Measurements from ENCODE around the gene COL4A4.

Gene COL4A4

DNA sequence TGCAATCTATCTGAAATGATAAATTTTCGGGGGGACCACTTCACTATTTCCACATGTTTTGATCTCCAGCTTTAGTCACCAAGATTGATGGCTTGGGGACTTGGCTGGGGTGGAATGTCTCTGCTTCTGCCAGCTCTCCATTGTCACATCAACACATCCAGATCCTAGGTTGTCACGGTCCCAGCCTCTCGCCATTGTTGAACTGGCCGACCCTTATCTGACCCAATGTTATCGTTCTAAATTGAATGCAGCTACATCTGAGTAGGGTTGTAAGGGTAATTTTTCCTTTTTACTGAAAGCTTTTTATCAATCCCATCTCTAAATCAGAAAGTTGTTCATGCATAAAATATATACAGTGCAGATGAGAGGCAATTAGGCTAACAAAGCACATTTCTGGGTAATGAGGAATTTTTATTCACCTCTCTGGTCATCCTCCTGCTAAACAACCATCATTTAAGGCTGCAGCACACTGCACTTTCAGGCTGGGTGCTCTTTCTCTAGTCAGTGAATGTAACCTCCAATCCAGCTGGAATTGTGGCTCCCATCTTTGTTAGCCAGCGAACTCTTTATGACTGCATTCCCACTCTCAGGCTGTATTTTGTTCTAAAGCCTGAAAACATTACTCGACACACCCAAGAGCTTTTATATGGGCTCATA lies 128.2 kb downstream of the COL4A4 start:
- in situ Hi-C loops (cut with HindIII; ENCODE audit: low sequenced_read_pairs) = no loop called here

DNA sequence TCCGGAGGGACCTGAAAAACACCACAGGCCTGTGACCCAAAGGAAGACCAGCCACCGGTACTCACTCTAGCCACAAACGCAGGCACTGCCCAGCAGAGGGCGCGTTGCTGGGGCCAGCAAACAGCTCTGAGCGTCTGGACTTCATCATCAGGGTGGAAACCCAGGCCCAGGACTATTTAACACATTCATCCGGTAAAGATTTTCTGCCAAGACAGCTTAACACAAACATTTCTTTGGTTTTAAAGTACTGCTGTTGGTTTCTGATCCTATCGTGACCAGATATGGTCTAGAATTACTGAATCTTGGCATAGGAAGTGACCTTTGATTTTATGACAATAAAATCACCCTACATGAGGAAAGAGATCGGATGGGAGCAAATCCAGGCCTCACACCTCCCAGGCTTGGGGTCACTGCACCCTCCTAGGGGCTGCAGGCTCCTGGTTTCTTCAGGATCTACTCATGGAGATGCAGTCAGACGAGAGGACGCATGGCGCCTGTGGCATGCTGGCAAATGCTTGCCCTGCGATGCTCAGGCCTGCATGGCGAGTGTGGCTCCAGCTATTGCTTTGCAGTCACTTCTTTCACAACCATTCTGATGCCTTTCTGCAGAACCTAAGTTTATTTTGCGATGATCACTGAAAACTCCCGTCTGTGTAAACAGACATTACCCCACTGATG lies 130.4 kb downstream of the COL4A4 start:
- in situ Hi-C loops (cut with HindIII; ENCODE audit: low sequenced_read_pairs) = no loop called here

- in situ Hi-C loops (cut with HindIII; ENCODE audit: low sequenced_read_pairs) = no loop called here
Measured at GRCh38 chr2:227031379-227031778, 132.6 kb downstream of the COL4A4 start.

DNA sequence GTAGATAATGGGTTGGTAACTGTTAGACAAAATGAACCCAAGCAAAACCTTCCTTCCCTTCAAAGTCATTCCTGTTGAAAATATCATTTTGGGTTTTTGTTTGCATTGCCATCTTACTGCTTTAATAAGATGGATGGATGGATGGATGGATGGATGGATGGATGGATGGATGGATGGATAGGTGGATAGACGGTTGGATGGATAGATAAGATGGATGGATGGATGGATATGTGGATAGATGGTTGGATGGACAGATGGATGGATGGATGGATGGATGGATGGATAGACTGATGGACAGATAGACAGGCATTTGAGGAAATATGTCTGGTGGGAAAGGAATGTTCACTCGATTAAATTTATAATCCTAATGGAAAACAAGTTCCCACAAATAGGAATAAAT lies 133.2 kb downstream of the COL4A4 start:
- in situ Hi-C loops (cut with HindIII; ENCODE audit: low sequenced_read_pairs) = no loop called here

- in situ Hi-C loops (cut with HindIII; ENCODE audit: low sequenced_read_pairs) = no loop called here
Measured at GRCh38 chr2:227029426-227030105, 134.4 kb downstream of the COL4A4 start.

DNA sequence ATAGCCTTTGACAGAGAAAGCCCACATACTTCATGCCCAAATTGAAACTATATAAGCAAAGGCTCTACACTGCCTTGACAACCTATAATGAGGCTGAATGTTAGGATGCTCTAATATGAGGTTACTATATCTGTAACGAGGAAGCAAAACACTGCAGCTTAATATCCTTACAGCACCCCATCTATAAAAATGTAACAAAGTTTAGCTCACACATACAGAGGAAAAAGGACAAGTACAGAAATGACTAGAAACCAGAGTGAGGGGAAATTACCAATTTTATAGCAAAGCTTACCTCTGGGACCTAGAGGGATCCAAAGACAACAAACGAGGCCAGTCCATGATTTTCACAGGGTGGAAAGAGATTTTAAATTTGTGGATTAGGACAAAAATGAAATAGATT lies 138.5 kb downstream of the COL4A4 start:
- in situ Hi-C loops (cut with HindIII; ENCODE audit: low sequenced_read_pairs) = no loop called here

DNA sequence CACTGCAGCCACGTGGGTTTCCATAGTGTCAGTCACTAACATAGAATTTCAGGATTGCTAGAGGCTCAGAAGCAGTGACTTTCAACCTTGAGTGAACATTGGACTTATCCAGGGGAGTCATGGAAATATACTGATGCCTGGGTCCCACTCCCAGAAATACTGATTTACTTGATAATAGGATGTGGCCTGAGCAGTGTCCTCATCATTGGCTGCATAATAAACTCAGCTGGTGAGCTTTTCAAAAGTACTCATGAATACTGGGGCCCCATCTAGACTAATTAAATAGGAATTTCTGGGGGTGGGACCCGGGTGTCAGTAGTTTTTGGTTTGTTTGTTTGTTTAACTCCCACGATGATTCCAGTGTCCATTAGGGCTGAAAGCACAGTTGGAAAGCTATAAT lies 141.4 kb downstream of the COL4A4 start:
- in situ Hi-C loops (cut with HindIII; ENCODE audit: low sequenced_read_pairs) = no loop called here

- in situ Hi-C loops (cut with HindIII; ENCODE audit: low sequenced_read_pairs) = no loop called here
Measured at GRCh38 chr2:227020416-227020815, 143.6 kb downstream of the COL4A4 start.

DNA sequence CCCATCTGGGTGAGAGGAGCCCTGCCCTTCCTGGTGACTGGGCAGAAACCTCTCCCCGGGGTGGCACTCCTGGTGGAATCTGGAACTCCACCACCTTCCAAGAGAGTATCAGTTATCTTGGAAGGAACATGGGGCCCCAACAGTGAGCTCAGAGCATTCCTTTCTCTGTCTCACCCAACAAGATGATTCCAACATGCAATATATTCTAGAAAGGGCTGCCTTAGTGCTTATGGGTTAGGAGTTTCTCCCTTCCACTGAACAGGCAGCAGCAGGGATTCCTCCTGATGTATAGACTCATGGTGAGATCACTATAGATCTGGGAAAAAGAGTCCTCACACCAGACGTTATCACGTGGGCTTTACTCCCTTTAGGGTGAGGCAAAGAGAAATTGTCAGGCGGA lies 147.1 kb downstream of the COL4A4 start:
- in situ Hi-C loops (cut with HindIII; ENCODE audit: low sequenced_read_pairs) = no loop called here

DNA sequence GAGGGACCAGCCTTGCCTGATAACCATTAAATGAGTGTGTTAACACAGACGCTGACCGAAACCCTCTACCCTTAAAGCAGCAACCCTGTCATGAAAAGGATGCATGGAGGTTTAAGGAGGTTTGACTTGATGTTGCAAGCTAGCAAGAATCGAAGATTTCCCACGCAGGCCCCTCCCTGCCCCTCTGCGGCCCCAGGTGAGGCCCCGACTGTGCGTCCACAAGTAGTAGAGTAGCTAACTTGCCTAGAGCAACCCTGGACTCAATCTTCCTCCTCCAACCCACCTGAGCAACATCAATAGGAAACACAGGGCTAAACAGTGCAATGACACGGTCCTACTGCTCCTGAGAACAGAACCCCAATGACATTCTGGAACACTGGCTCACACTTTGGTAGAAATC lies 150.1 kb downstream of the COL4A4 start:
- in situ Hi-C loops (cut with HindIII; ENCODE audit: low sequenced_read_pairs) = no loop called here

- in situ Hi-C loops (cut with HindIII; ENCODE audit: low sequenced_read_pairs) = no loop called here
Measured at GRCh38 chr2:227013330-227013729, 150.7 kb downstream of the COL4A4 start.

GRCh38 chr2:227010433-227010832 lies 153.6 kb downstream of the COL4A4 start:
- in situ Hi-C loops (cut with HindIII; ENCODE audit: low sequenced_read_pairs) = no loop called here

GRCh38 chr2:227007940-227008339 lies 156.1 kb downstream of the COL4A4 start:
- in situ Hi-C loops (cut with HindIII; ENCODE audit: low sequenced_read_pairs) = no loop called here

DNA sequence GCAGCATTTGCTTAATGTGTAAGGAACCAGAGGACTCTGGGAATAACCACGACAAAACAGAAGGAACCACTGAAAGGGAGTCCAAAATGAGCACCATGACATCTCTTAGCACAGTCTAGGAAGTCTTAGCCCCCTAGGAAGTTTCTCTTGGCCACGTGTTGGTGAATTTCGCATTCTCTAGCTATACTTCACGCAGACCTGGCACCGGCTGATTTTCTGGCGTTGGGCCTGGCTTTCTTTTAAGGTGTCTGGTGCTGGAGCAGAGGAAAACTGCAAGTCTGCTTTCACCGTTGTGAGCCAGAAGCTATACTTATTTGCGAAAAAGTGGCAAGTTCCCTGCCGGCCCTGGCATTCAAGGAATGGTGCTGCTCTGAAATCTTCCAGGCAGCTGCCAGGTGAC lies 156.9 kb downstream of the COL4A4 start:
- in situ Hi-C loops (cut with HindIII; ENCODE audit: low sequenced_read_pairs) = no loop called here

GRCh38 chr2:227006189-227006897 lies 157.7 kb downstream of the COL4A4 start:
- in situ Hi-C loops (cut with HindIII; ENCODE audit: low sequenced_read_pairs) = no loop called here

GRCh38 chr2:227004482-227004881 lies 159.5 kb downstream of the COL4A4 start:
- in situ Hi-C loops (cut with HindIII; ENCODE audit: low sequenced_read_pairs) = no loop called here

GRCh38 chr2:227000123-227000522 lies 163.9 kb downstream of the COL4A4 start:
- in situ Hi-C loops (cut with HindIII; ENCODE audit: low sequenced_read_pairs) = no loop called here

- in situ Hi-C loops (cut with HindIII; ENCODE audit: low sequenced_read_pairs) = no loop called here
Measured at GRCh38 chr2:226999661-227000060, 164.3 kb downstream of the COL4A4 start.

DNA sequence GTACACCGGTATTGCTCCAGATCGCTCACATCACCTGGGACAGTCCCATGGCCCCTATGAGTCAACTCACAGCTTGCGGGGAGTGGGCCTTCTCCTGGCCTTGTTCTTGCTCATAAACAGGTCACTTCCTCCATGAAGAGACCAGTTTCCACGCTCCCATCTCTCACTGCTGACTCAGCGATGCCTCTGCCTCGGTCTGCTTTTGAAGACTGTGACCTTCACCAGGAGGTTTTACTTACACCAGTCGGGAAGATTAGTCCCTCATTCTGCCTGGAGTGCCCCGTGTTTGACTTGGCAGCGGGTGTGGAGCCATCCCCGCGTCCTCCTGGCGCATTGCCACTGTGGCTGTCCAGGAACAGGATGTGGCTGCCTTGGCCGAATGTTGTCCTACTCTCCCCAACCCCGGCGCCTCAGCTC lies 168.4 kb downstream of the COL4A4 start:
- in situ Hi-C loops (cut with HindIII; ENCODE audit: low sequenced_read_pairs) = no loop called here

DNA sequence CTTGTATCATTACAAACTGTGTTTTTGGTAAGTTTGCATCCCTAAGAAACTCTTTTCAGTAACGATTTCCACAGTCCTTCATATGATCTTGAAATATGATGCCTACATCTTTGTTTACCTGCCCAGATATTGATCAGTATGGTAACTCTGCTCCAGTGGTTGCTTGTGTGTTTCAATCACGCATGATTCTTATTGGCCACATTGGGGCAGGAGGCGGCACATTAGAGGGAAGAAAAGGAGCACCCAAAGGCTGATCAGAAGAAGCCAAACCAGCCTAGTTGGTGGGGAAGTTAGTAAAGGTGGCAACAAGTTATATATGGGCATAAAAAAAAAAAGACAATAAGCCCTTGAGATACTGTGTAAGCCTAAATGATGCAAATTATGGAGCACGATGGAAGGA lies 169.2 kb downstream of the COL4A4 start:
- in situ Hi-C loops (cut with HindIII; ENCODE audit: low sequenced_read_pairs) = no loop called here

GRCh38 chr2:226993171-226993570 lies 170.8 kb downstream of the COL4A4 start:
- in situ Hi-C loops (cut with HindIII; ENCODE audit: low sequenced_read_pairs) = no loop called here

DNA sequence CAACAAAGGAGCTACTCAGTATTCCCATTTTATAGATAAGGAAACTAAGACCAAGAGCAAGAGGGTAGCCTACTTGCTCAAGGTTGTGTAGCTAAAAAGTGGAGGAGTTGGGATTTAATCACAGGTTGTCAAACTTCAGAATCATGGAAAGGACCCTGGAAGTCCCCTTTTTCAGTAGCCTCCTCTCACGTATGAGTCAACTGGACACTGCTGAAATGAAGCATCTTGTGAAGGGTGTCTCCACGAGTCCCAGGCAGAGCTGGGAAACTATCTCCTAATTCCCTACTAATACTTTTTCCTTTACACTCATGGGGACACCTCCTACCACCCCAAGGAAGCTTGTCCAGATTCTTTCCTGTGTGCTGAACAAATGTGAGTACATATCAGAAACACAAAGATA lies 172.3 kb downstream of the COL4A4 start:
- in situ Hi-C loops (cut with HindIII; ENCODE audit: low sequenced_read_pairs) = no loop called here
